ENCODE measurements around the gene BCL2L2. TPM values are rescaled to one million over a fixed set of nuclear protein-coding genes. Genes with fewer than 3 reads are reported as not detected.

Gene BCL2L2
- total and polyA plus RNA-seq, 5 donors from 2014 or later: 2.6 TPM; not detected in 4

- H3K27ac Mint-ChIP-seq: peak overlapping the region in 1 of 3 donors; percentile 56
- ATAC-seq (ENCODE audit: low read depth in 2 of 2) (no peak), DNase-seq (no peak)
- H3K27me3 Mint-ChIP-seq: peaks cover 12% of the 10 kb centered on the region
- Histone ChIP-seq H3K9me3 (ENCODE audit: control insufficient read depth in 2 of 2, low read length in 2 of 2) (no peaks in the 10 kb centered on the region), H3K36me3 (ENCODE audit: control insufficient read depth, insufficient read depth, low read length) (peaks cover 3% of the 10 kb centered on the region), H3K4me3 (ENCODE audit: low read depth, low read length) (no peak overlapping the region), H3K4me1 (ENCODE audit: control insufficient read depth, insufficient read depth, low read length, poor library complexity, severe bottlenecking) (peaks cover 22% of the 10 kb centered on the region), H3K27me3 (ENCODE audit: control insufficient read depth, insufficient read depth, low read length) (no peaks in the 10 kb centered on the region), H3K27ac (ENCODE audit: insufficient read depth, low read length, poor library complexity, severe bottlenecking) (no peak overlapping the region)
- H3K4me3 Mint-ChIP-seq: peak overlapping the region in 1 of 4 donors; percentile 38
- peaks cover 12 to 34% (median 16%) of the 10 kb centered on the region in 4 donors for H3K4me1 Mint-ChIP-seq
- H3K36me3 Mint-ChIP-seq: peaks cover 3% of the 10 kb centered on the region
- H3K9me3 Mint-ChIP-seq: no peaks in the 10 kb centered on the region
These were observed 10.4 kb upstream of the BCL2L2 start for GRCh38 chr14:23296012-23296777.

GRCh38 chr14:23297096-23297495, 9.5 kb upstream of the BCL2L2 start:
- DNase-seq (no peak), ATAC-seq (ENCODE audit: low read depth in 2 of 2) (no peak)
- H3K4me3 ChIP-seq (ENCODE audit: low read depth, low read length): no peak overlapping the region
- Mint-ChIP-seq H3K9me3 (no peaks in the 10 kb centered on the region), H3K4me1 (peaks cover 12 to 34% (median 16%) of the 10 kb centered on the region in 4 donors), H3K4me3 (peak overlapping the region in 1 of 4 donors; percentile 59), H3K27me3 (peaks cover 15% of the 10 kb centered on the region), H3K27ac (peak overlapping the region in 1 of 3 donors; percentile 56), H3K36me3 (peaks cover 3% of the 10 kb centered on the region)
- no peaks in the 10 kb centered on the region for H3K27me3 ChIP-seq (ENCODE audit: control insufficient read depth, insufficient read depth, low read length)
- no peak overlapping the region for H3K27ac ChIP-seq (ENCODE audit: insufficient read depth, low read length, poor library complexity, severe bottlenecking)
- H3K4me1 ChIP-seq (ENCODE audit: control insufficient read depth, insufficient read depth, low read length, poor library complexity, severe bottlenecking): peaks cover 26% of the 10 kb centered on the region
- H3K9me3 ChIP-seq (ENCODE audit: control insufficient read depth in 2 of 2, low read length in 2 of 2): no peaks in the 10 kb centered on the region
- H3K36me3 ChIP-seq (ENCODE audit: control insufficient read depth, insufficient read depth, low read length): peaks cover 3% of the 10 kb centered on the region

GRCh38 chr14:23297611-23298277, 8.9 kb upstream of the BCL2L2 start:
- Histone ChIP-seq H3K4me1 (ENCODE audit: control insufficient read depth, insufficient read depth, low read length, poor library complexity, severe bottlenecking) (peaks cover 32% of the 10 kb centered on the region), H3K9me3 (ENCODE audit: control insufficient read depth in 2 of 2, low read length in 2 of 2) (no peaks in the 10 kb centered on the region), H3K27me3 (ENCODE audit: control insufficient read depth, insufficient read depth, low read length) (no peaks in the 10 kb centered on the region), H3K36me3 (ENCODE audit: control insufficient read depth, insufficient read depth, low read length) (peaks cover 3% of the 10 kb centered on the region), H3K4me3 (ENCODE audit: low read depth, low read length) (no peak overlapping the region), H3K27ac (ENCODE audit: insufficient read depth, low read length, poor library complexity, severe bottlenecking) (no peak overlapping the region)
- DNase-seq: no peak
- Mint-ChIP-seq H3K9me3 (no peaks in the 10 kb centered on the region), H3K36me3 (peaks cover 3% of the 10 kb centered on the region), H3K27ac (peak overlapping the region in 1 of 3 donors; percentile 14), H3K4me3 (peak overlapping the region in 3 of 4 donors; percentile 19 to 59 (median 21)), H3K27me3 (peaks cover 19% of the 10 kb centered on the region), H3K4me1 (peaks cover 12 to 37% (median 16%) of the 10 kb centered on the region in 4 donors)
- ATAC-seq (ENCODE audit: low read depth in 2 of 2): no peak

GRCh38 chr14:23299211-23299957, 7.2 kb upstream of the BCL2L2 start:
- H3K27me3 ChIP-seq (ENCODE audit: control insufficient read depth, insufficient read depth, low read length): no peaks in the 10 kb centered on the region
- Mint-ChIP-seq H3K9me3 (no peaks in the 10 kb centered on the region), H3K4me3 (peak overlapping the region; percentile 66 to 100 (median 85)), H3K36me3 (peaks cover 3% of the 10 kb centered on the region), H3K27ac (peak overlapping the region; percentile 65 to 99 (median 89)), H3K27me3 (peaks cover 22% of the 10 kb centered on the region), H3K4me1 (peaks cover 7 to 34% (median 17%) of the 10 kb centered on the region in 4 donors)
- H3K36me3 ChIP-seq (ENCODE audit: control insufficient read depth, insufficient read depth, low read length): peaks cover 3% of the 10 kb centered on the region
- H3K9me3 ChIP-seq (ENCODE audit: control insufficient read depth in 2 of 2, low read length in 2 of 2): no peaks in the 10 kb centered on the region
- no peak for ATAC-seq (ENCODE audit: low read depth in 2 of 2)
- DNase-seq: peak in 1 of 3 donors; percentile 47
- peak overlapping the region; percentile 97 for H3K27ac ChIP-seq (ENCODE audit: insufficient read depth, low read length, poor library complexity, severe bottlenecking)
- peaks cover 39% of the 10 kb centered on the region for H3K4me1 ChIP-seq (ENCODE audit: control insufficient read depth, insufficient read depth, low read length, poor library complexity, severe bottlenecking)
- H3K4me3 ChIP-seq (ENCODE audit: low read depth, low read length): no peak overlapping the region

- Histone ChIP-seq H3K4me3 (ENCODE audit: low read depth, low read length) (peak overlapping the region; percentile 92), H3K27ac (ENCODE audit: insufficient read depth, low read length, poor library complexity, severe bottlenecking) (peak overlapping the region; percentile 97), H3K27me3 (ENCODE audit: control insufficient read depth, insufficient read depth, low read length) (no peaks in the 10 kb centered on the region), H3K9me3 (ENCODE audit: control insufficient read depth in 2 of 2, low read length in 2 of 2) (no peaks in the 10 kb centered on the region), H3K36me3 (ENCODE audit: control insufficient read depth, insufficient read depth, low read length) (peaks cover 3% of the 10 kb centered on the region), H3K4me1 (ENCODE audit: control insufficient read depth, insufficient read depth, low read length, poor library complexity, severe bottlenecking) (peaks cover 36% of the 10 kb centered on the region)
- peaks cover 3 to 28% (median 12%) of the 10 kb centered on the region in 4 donors for H3K4me1 Mint-ChIP-seq
- peak overlapping the region; percentile 80 to 100 (median 89) for H3K4me3 Mint-ChIP-seq
- H3K27me3 Mint-ChIP-seq: peaks cover 23% of the 10 kb centered on the region
- ATAC-seq (ENCODE audit: low read depth in 2 of 2) (no peak), DNase-seq (no peak)
- H3K27ac Mint-ChIP-seq: peak overlapping the region; percentile 89 to 99 (median 97)
- H3K9me3 Mint-ChIP-seq: no peaks in the 10 kb centered on the region
- peaks cover 3% of the 10 kb centered on the region for H3K36me3 Mint-ChIP-seq
These were observed 6.5 kb upstream of the BCL2L2 start for GRCh38 chr14:23299986-23300686.

- H3K4me1 ChIP-seq (ENCODE audit: control insufficient read depth, insufficient read depth, low read length, poor library complexity, severe bottlenecking): peaks cover 31% of the 10 kb centered on the region
- Mint-ChIP-seq H3K4me1 (peaks cover 0 to 24% (median 8%) of the 10 kb centered on the region in 4 donors), H3K4me3 (peak overlapping the region; percentile 80 to 100 (median 89)), H3K27me3 (peaks cover 25% of the 10 kb centered on the region), H3K27ac (peak overlapping the region; percentile 89 to 99 (median 97)), H3K9me3 (no peaks in the 10 kb centered on the region), H3K36me3 (peaks cover 3% of the 10 kb centered on the region)
- H3K36me3 ChIP-seq (ENCODE audit: control insufficient read depth, insufficient read depth, low read length): peaks cover 3% of the 10 kb centered on the region
- H3K4me3 ChIP-seq (ENCODE audit: low read depth, low read length): peak overlapping the region; percentile 92
- H3K27me3 ChIP-seq (ENCODE audit: control insufficient read depth, insufficient read depth, low read length): no peaks in the 10 kb centered on the region
- H3K9me3 ChIP-seq (ENCODE audit: control insufficient read depth in 2 of 2, low read length in 2 of 2): no peaks in the 10 kb centered on the region
- DNase-seq: peak in 2 of 3 donors; percentile 26
- no peak for ATAC-seq (ENCODE audit: low read depth in 2 of 2)
- peak overlapping the region; percentile 97 for H3K27ac ChIP-seq (ENCODE audit: insufficient read depth, low read length, poor library complexity, severe bottlenecking)
These were observed 5.9 kb upstream of the BCL2L2 start for GRCh38 chr14:23300687-23301223.
